Suppressor macrophage (primary cell): ENCODE results near the gene KCNMB2.

Experiments used
- DNase-seq, 4 experiments: peaks; one replicate each; pipeline ENCODE4 v3.0.0-alpha.2; 2020 to 2022

The KCNMB2 gene

GRCh38 chr3:178663201-178663934, 127.1 kb downstream of the KCNMB2 start:
- no peak for DNase-seq

- no peak for DNase-seq
Observed at GRCh38 chr3:178665747-178666146, 129.5 kb downstream of the KCNMB2 start.

GRCh38 chr3:178669022-178669601, 132.9 kb downstream of the KCNMB2 start:
- no peak for DNase-seq

GRCh38 chr3:178669758-178670157, 133.5 kb downstream of the KCNMB2 start:
- no peak for DNase-seq

GRCh38 chr3:178671377-178671776, 135.1 kb downstream of the KCNMB2 start:
- no peak for DNase-seq

GRCh38 chr3:178671791-178672190, 135.6 kb downstream of the KCNMB2 start:
- DNase-seq: no peak

- DNase-seq: no peak
Observed at GRCh38 chr3:178672275-178672674, 136.0 kb downstream of the KCNMB2 start.

GRCh38 chr3:178673529-178673928, 137.3 kb downstream of the KCNMB2 start:
- DNase-seq: no peak

GRCh38 chr3:178676077-178676476, 139.8 kb downstream of the KCNMB2 start:
- DNase-seq: no peak

- no peak for DNase-seq
Observed at GRCh38 chr3:178676942-178677790, 140.9 kb downstream of the KCNMB2 start.

- DNase-seq: no peak
Observed at GRCh38 chr3:178677961-178678360, 141.7 kb downstream of the KCNMB2 start.

GRCh38 chr3:178680037-178680436, 143.8 kb downstream of the KCNMB2 start:
- no peak for DNase-seq

- DNase-seq: no peak
Observed at GRCh38 chr3:178680489-178680888, 144.3 kb downstream of the KCNMB2 start.

- DNase-seq: no peak
Observed at GRCh38 chr3:178684881-178685590, 148.8 kb downstream of the KCNMB2 start.

GRCh38 chr3:178685591-178685906, 149.3 kb downstream of the KCNMB2 start:
- no peak for DNase-seq

- no peak for DNase-seq
Observed at GRCh38 chr3:178686826-178687225, 150.6 kb downstream of the KCNMB2 start.

- DNase-seq: no peak
Observed at GRCh38 chr3:178690571-178690970, 154.3 kb downstream of the KCNMB2 start.

GRCh38 chr3:178699364-178699763, 163.1 kb downstream of the KCNMB2 start:
- no peak for DNase-seq

GRCh38 chr3:178699810-178700209, 163.6 kb downstream of the KCNMB2 start:
- DNase-seq: no peak

- DNase-seq: no peak
Observed at GRCh38 chr3:178703268-178703975, 167.2 kb downstream of the KCNMB2 start.

- no peak for DNase-seq
Observed at GRCh38 chr3:178705925-178706324, 169.7 kb downstream of the KCNMB2 start.

GRCh38 chr3:178706411-178706810, 170.2 kb downstream of the KCNMB2 start:
- DNase-seq: no peak
